ENCODE measurements around the gene RAB15. TPM values are rescaled to one million over a fixed set of nuclear protein-coding genes. Genes with fewer than 3 reads are reported as not detected.

Gene RAB15
- total and polyA plus RNA-seq, 2 of the 8 experiments (the other 6 are each of a cell fraction or from before 2014, with no cell fraction given) = 38.8 to 58.1 TPM

DNA sequence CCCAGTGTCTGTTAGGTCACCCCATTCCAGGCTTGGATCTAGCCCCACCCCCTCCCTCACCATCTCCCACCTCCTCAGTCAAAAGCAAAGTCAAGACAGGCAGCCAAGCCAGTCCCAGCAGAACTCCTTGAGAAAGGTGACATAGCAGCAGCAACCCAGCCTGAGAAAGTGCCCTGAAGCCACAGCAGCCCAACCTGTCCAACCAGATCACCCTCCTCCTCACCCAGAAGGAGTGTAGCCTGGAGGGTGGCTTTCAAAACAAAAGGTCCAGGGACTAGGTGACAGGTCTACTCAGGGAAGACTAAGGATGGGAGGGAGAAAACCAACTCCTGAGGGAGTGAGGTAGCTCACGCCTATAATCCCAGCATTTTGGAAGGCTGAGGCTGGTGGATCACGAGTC lies 5.2 kb downstream of the RAB15 start (continued):
- TF ChIP-seq CBX8 (IDR thresholded peaks at IDR 0.05; ENCODE audit: borderline replicate concordance, low read depth, low read length) = no peak
- no peak for TF ChIP-seq NRF1 (IDR thresholded peaks at IDR 0.05; ENCODE audit: low read depth, low read length)
- no peak for TF ChIP-seq KDM4A (IDR thresholded peaks at IDR 0.05; ENCODE audit: low read depth, low read length, severe bottlenecking)
- no peak for TF ChIP-seq FOSL1 (IDR thresholded peaks at IDR 0.05; ENCODE audit: insufficient read depth, low read depth, low read length)
- no peak for TF ChIP-seq JUND (IDR thresholded peaks at IDR 0.05; ENCODE audit: low read length)
- no peak for TF ChIP-seq CEBPB (IDR thresholded peaks at IDR 0.05; ENCODE audit: low read depth, low read length)
- no peak for TF ChIP-seq BCL11A (IDR thresholded peaks at IDR 0.05; ENCODE audit: low read depth in 2 of 2, low read length in 2 of 2)
- TF ChIP-seq GTF2F1 (IDR thresholded peaks at IDR 0.05; ENCODE audit: borderline replicate concordance, low read depth, low read length) = no peak
- TF ChIP-seq KDM5A (IDR thresholded peaks at IDR 0.05; ENCODE audit: low read length) = no peak

Measured in H1 (cell line).